ENCODE measurements around the gene BCAN. TPM values are rescaled to one million over a fixed set of nuclear protein-coding genes. Genes with fewer than 3 reads are reported as not detected.

The BCAN gene
- total and polyA plus RNA-seq, 2 experiments from 2014 or later: not detected

DNA sequence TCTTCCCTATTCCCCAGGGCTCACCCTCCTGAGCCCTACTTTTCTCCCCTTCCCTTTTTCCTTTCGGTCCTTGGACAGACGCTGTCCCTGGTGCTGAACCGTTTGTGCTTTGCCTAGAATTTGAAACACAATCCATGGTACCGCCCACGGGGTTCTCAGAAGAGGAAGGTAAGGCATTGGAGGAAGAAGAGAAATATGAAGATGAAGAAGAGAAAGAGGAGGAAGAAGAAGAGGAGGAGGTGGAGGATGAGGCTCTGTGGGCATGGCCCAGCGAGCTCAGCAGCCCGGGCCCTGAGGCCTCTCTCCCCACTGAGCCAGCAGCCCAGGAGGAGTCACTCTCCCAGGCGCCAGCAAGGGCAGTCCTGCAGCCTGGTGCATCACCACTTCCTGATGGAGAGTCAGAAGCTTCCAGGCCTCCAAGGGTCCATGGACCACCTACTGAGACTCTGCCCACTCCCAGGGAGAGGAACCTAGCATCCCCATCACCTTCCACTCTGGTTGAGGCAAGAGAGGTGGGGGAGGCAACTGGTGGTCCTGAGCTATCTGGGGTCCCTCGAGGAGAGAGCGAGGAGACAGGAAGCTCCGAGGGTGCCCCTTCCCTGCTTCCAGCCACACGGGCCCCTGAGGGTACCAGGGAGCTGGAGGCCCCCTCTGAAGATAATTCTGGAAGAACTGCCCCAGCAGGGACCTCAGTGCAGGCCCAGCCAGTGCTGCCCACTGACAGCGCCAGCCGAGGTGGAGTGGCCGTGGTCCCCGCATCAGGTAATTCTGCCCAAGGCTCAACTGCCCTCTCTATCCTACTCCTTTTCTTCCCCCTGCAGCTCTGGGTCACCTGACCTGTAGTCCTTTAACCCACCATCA lies 10.4 kb downstream of the BCAN start:
- no peak for TF ChIP-seq EZH2 (IDR thresholded peaks at IDR 0.05; ENCODE audit: insufficient read depth, poor library complexity, severe bottlenecking)
- Histone ChIP-seq H3K9me3 (ENCODE audit: low read depth) (no peaks in the 10 kb centered on the region), H3K27me3 (replicated peaks; ENCODE audit: insufficient read depth) (peaks cover 37% of the 10 kb centered on the region), H3K4me1 (ENCODE audit: insufficient read depth) (no peaks in the 10 kb centered on the region), H3K4me2 (ENCODE audit: unreplicated experiment) (no peak overlapping the region), H3F3A (ENCODE audit: insufficient read depth) (no peaks in the 10 kb centered on the region), H3K9ac (no peak overlapping the region), H3K27ac (no peak overlapping the region), H4K20me1 (ENCODE audit: insufficient read depth) (no peaks in the 10 kb centered on the region), H2AFZ (no peak overlapping the region), H3K79me2 (ENCODE audit: insufficient read depth) (no peaks in the 10 kb centered on the region), H3K9me2 (ENCODE audit: insufficient read depth) (no peaks in the 10 kb centered on the region), H3K36me3 (ENCODE audit: low read depth) (no peaks in the 10 kb centered on the region), H3K4me3 (no peak overlapping the region)
- peak; percentile 74 for DNase-seq
- WGBS, 2 experiments (ENCODE audit: low coverage in 1 of 2, low lambda C conversion rate in 2 of 2, missing lambda C conversion rate in 2 of 2): 21 to 24% methylated on average over 15 to 16 of the region's 16 CpGs
- in situ Hi-C loops (cut with MboI): no loop called here

DNA sequence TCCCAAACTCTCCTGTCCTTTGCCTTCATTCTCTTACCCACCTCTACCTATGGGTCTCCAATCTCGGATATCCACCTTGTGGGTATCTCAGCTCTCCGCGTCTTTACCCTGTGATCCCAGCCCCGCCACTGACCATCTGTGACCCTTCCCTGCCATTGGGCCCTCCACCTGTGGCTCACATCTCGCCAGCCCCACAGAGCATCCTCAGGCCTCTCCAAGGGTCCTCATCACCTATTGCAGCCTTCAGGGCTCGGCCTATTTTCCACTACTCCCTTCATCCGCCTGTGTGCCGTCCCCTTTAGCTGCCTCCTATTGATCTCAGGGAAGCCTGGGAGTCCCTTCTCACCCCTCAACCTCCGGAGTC lies 11.1 kb downstream of the BCAN start:
- TF ChIP-seq EZH2 (IDR thresholded peaks at IDR 0.05; ENCODE audit: insufficient read depth, poor library complexity, severe bottlenecking) (no peak), EZH2phosphoT487 (IDR thresholded peaks at IDR 0.05; ENCODE audit: insufficient read depth, low read depth) (no peak)
- Histone ChIP-seq H4K20me1 (ENCODE audit: insufficient read depth) (no peaks in the 10 kb centered on the region), H3F3A (ENCODE audit: insufficient read depth) (no peaks in the 10 kb centered on the region), H3K4me2 (ENCODE audit: unreplicated experiment) (no peak overlapping the region), H3K4me1 (ENCODE audit: insufficient read depth) (no peaks in the 10 kb centered on the region), H3K9me2 (ENCODE audit: insufficient read depth) (no peaks in the 10 kb centered on the region), H2AFZ (no peak overlapping the region), H3K36me3 (ENCODE audit: low read depth) (no peaks in the 10 kb centered on the region), H3K27me3 (replicated peaks; ENCODE audit: insufficient read depth) (peaks cover 31% of the 10 kb centered on the region; the same call in 1 of the 2 replicates), H3K4me3 (no peak overlapping the region), H3K79me2 (ENCODE audit: insufficient read depth) (no peaks in the 10 kb centered on the region), H3K27ac (no peak overlapping the region), H3K9me3 (ENCODE audit: low read depth) (no peaks in the 10 kb centered on the region), H3K9ac (no peak overlapping the region)
- WGBS, 2 experiments (ENCODE audit: low coverage in 1 of 2, low lambda C conversion rate in 2 of 2, missing lambda C conversion rate in 2 of 2): 37 to 39% methylated on average over 9 of the region's 9 CpGs
- DNase-seq: no peak
- in situ Hi-C loops (cut with MboI): no loop called here

DNA sequence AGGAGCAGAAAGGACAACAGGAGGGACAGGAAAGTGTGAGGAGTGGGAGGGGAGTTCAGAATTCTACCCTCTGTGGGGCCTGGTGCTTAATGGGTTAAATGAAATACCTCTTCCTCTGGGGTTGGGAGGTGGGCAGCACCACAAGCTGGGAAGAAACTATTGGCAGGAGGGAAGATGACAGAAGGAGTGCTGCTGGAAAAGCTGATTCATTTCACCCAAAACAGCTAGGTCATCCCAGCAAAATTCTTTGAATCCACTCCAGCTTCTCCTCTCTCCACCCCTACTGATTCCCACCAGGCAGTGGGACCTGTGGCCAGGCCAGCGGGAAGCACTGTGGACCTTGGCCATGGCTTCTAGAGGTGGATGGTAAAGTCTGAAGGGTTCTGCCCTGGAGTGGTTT lies 12.8 kb downstream of the BCAN start:
- Histone ChIP-seq H3K36me3 (ENCODE audit: low read depth) (no peaks in the 10 kb centered on the region), H2AFZ (no peak overlapping the region), H3K9me3 (ENCODE audit: low read depth) (no peaks in the 10 kb centered on the region), H3K27ac (no peak overlapping the region), H3K4me3 (no peak overlapping the region), H3K9ac (no peak overlapping the region), H3K4me2 (ENCODE audit: unreplicated experiment) (no peak overlapping the region), H3K4me1 (ENCODE audit: insufficient read depth) (peaks cover 5% of the 10 kb centered on the region), H3K79me2 (ENCODE audit: insufficient read depth) (no peaks in the 10 kb centered on the region), H3K9me2 (ENCODE audit: insufficient read depth) (no peaks in the 10 kb centered on the region), H4K20me1 (ENCODE audit: insufficient read depth) (no peaks in the 10 kb centered on the region), H3F3A (ENCODE audit: insufficient read depth) (peaks cover 5% of the 10 kb centered on the region), H3K27me3 (replicated peaks; ENCODE audit: insufficient read depth) (peaks cover 14% of the 10 kb centered on the region; the same call in 1 of the 2 replicates)
- peak; percentile 35 for DNase-seq
- in situ Hi-C loops (cut with MboI): no loop called here
- no peak for TF ChIP-seq EZH2phosphoT487 (IDR thresholded peaks at IDR 0.05; ENCODE audit: insufficient read depth, low read depth)
- TF ChIP-seq EZH2 (IDR thresholded peaks at IDR 0.05; ENCODE audit: insufficient read depth, poor library complexity, severe bottlenecking): no peak
- 42 to 60% methylated on average over 1 of the region's 1 CpG for WGBS, 2 experiments (ENCODE audit: low coverage in 1 of 2, low lambda C conversion rate in 2 of 2, missing lambda C conversion rate in 2 of 2)

DNA sequence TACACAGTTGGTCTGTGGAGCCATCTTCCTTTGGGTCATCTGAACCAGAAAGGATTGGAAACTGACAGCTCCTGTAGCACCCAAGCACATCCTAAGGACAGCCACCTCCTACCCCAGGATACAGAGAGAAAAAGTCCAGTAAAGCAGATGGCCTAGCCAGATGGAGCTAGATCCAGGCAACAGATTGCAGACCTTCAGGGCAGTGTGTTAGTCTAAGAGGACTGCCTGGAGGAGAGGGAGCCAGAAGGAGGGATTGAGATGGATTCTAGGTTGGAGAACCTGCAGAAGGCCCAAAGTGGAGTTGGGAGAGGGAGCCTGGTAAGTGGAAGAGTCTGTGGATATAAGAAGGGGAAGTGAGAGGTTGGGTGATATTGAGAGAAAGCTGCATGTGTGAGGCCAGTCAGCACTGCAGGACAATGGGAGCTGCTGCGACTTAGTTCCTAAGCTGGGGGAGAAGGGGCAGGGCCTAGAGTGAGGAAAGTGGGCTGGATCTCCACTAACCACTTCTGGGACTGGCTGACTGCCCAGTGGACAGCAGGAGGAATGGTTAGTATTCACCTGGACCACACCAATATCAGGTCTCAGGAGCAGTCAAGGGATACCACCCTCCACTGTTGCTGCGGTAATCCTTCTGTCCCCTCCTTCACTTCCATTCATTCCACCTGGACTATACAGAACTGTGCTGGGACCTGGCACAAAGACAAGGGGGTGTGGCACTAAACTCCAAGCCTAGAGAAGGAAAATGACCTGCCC lies 13.4 kb downstream of the BCAN start:
- Histone ChIP-seq H3K36me3 (ENCODE audit: low read depth) (no peaks in the 10 kb centered on the region), H3K9me2 (ENCODE audit: insufficient read depth) (no peaks in the 10 kb centered on the region), H3K4me1 (ENCODE audit: insufficient read depth) (peaks cover 7% of the 10 kb centered on the region), H4K20me1 (ENCODE audit: insufficient read depth) (no peaks in the 10 kb centered on the region), H3K27me3 (replicated peaks; ENCODE audit: insufficient read depth) (peaks cover 12% of the 10 kb centered on the region; the same call in 1 of the 2 replicates), H3F3A (ENCODE audit: insufficient read depth) (peaks cover 6% of the 10 kb centered on the region), H3K9ac (no peak overlapping the region), H2AFZ (no peak overlapping the region), H3K27ac (no peak overlapping the region), H3K79me2 (ENCODE audit: insufficient read depth) (no peaks in the 10 kb centered on the region), H3K4me3 (no peak overlapping the region), H3K4me2 (ENCODE audit: unreplicated experiment) (no peak overlapping the region), H3K9me3 (ENCODE audit: low read depth) (no peaks in the 10 kb centered on the region)
- WGBS, 2 experiments (ENCODE audit: low coverage in 1 of 2, low lambda C conversion rate in 2 of 2, missing lambda C conversion rate in 2 of 2): 46 to 57% methylated on average over 2 of the region's 2 CpGs
- in situ Hi-C loops (cut with MboI): no loop called here
- no peak for DNase-seq
- TF ChIP-seq EZH2phosphoT487 (IDR thresholded peaks at IDR 0.05; ENCODE audit: insufficient read depth, low read depth): no peak
- TF ChIP-seq EZH2 (IDR thresholded peaks at IDR 0.05; ENCODE audit: insufficient read depth, poor library complexity, severe bottlenecking): no peak
